ENCODE data around the gene ADGB.

DNA sequence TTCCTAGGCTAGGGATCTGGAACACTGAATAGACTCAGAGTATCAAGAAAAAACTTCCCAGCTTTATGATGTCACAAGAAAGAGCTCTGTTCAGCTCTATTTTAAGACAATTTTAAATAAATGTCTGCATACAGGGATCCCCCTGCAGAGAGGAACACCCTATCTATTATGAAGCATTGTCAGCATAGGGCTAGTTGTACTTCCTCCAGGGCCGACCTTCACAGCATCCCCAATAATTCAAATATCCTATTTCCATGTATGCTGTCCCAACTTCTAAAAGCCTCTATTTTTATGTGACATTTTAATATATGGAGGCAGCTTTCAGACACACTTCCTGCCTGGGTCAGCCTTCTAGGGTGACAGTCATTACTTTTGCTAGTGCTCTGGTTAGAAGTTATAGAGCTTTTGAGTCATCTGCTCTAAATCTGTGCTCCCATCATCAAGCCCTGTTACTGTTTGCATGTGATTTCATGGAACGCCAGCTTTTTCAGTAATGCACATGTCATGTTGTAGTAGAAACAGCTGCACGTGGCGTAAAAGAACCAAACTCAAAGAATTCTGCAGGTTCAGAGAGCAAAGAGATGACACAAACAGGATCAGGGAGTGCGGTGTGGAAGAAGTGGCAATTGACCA lies 189.2 kb downstream of the ADGB start:
- TF ChIP-seq, protein P1, sequence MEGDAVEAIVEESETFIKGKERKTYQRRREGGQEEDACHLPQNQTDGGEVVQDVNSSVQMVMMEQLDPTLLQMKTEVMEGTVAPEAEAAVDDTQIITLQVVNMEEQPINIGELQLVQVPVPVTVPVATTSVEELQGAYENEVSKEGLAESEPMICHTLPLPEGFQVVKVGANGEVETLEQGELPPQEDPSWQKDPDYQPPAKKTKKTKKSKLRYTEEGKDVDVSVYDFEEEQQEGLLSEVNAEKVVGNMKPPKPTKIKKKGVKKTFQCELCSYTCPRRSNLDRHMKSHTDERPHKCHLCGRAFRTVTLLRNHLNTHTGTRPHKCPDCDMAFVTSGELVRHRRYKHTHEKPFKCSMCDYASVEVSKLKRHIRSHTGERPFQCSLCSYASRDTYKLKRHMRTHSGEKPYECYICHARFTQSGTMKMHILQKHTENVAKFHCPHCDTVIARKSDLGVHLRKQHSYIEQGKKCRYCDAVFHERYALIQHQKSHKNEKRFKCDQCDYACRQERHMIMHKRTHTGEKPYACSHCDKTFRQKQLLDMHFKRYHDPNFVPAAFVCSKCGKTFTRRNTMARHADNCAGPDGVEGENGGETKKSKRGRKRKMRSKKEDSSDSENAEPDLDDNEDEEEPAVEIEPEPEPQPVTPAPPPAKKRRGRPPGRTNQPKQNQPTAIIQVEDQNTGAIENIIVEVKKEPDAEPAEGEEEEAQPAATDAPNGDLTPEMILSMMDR (IDR thresholded peaks at IDR 0.05) = no peak
- TF ChIP-seq POLR2A (IDR thresholded peaks at IDR 0.05) = no peak
